GM23248 (cell line): ENCODE measurements around the gene CD22.

Source experiments
- EZH2 ChIP-seq: fragments of 200-600 bp; sonication (generic); IDR thresholded peaks from 2 replicates; pipeline ENCODE4 v1.6.1; 2018; ENCODE audit warnings: antibody characterized with exemption, mild to moderate bottlenecking; ENCODE audit not compliant: insufficient read depth, poor library complexity, severe bottlenecking
- EZH2phosphoT487 ChIP-seq: fragments of 200-600 bp; sonication (generic); IDR thresholded peaks from 2 replicates; pipeline ENCODE4 v1.6.1; 2018; ENCODE audit warnings: antibody characterized with exemption, moderate library complexity, mild to moderate bottlenecking, low read depth; ENCODE audit not compliant: insufficient read depth

- TF ChIP-seq EZH2phosphoT487, result no peak
- TF ChIP-seq EZH2, result no peak
These were observed 28.7 kb upstream of the CD22 start for GRCh38 chr19:35300339-35300649.
